Activated T-helper 1 cell treated with anti-CD3 and anti-CD28 coated beads, Interleukin-2, amount 50 U/mL, for 16 hours (primary cell): ENCODE results near the gene MED10.
A peak's percentile ranks its signal among the peaks of the same experiment; 100 is the strongest.

ENCODE experiments used
- DNase-seq, 2 donors: peaks; one replicate each; pipeline ENCODE4 v3.0.0-alpha.2; 2020; ENCODE audit warnings: low read depth in 1 of 2, low spot score in 1 of 2

MED10 gene, protein sequence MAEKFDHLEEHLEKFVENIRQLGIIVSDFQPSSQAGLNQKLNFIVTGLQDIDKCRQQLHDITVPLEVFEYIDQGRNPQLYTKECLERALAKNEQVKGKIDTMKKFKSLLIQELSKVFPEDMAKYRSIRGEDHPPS

GRCh38 chr5:6377905-6378765 lies at the start of gene MED10:
Gene MED10, minus strand, starts transcription at chr5:6378547. Its CDS starts 64 bp downstream, at chr5:6378483.
- peak; percentile 89 to 91 for DNase-seq

DNA sequence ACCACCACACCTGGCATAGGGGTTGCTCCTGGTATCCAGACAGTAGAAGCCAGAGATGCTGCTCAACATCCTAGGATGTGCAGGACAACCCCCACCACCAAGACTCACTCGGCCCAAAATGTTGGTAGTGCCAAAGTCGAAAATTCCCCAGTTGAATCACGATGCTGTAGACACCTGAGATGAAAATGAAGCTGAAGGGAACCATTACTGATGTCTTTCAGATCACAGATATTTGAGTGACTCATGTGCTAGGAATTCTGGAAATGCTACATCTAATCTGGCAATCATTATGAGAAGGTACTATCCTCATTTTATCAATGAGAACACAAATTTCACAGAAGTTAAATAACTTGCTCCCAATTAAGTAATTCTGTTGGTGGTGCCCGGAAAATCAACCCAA lies 49.3 kb upstream of the MED10 start:
- no peak for DNase-seq

GRCh38 chr5:6424700-6425099 lies 46.4 kb upstream of the MED10 start:
- no peak for DNase-seq

GRCh38 chr5:6424110-6424659 lies 45.8 kb upstream of the MED10 start:
- DNase-seq: no peak

DNA sequence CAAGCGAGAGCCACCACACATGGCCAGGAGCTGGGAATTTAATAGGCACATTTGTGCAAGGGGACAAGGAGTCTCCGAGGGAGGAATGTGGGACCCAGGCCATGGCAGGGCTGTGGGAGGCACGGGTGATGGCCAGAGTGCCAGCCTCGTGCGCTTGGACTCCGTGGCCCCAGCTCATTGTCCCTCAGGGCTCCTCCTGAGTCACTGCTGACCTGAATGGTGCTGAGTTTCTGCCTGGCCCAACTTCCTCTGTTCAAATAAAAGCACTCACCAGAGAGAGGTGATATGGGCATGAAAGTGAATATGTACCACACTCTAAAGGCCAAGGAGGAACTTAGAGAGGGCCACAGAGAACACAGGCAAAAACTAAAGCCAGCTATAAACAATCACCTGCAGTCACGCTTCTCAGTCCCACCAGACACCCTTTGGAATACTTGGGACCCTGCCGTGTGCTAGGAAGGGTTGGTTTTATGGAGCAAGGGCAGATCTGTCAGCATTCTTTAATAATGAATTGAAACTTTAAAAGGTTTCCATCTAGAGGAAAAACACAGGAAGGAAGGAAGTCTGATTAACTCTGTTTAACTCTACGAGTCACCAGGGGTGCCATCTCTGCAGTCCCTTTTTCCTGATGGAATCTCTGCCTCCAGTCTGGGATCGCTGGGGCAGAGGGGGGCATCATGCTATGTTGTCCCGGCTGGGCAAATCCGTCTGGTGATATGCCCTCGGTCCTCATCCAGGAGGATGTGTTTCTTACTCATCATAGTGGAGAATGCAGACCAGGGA lies 45.2 kb upstream of the MED10 start:
- no peak for DNase-seq

DNA sequence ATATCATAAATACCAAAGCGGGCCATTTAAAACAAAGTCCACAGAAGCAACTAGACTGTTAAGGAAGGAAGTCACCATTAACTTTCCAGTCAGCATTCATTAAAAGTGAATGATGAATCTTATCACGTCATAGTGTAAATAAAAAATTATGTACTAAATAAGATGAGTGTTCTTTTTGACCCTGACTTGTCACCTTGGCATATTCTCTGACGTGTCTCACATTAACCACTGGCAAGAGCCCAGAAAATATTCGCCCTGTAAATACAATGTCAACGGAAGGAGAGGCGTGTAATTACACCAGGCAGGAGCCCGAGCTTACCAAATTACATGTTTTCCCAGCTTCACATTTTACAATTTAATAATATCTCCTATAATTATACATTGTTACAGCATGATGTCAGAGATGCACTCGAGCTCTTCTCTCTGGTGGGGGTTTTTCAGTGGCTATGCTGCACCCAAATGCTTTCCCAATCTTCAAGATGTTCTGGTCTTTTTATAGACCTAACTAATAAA lies 41.0 kb upstream of the MED10 start:
- DNase-seq: no peak

DNA sequence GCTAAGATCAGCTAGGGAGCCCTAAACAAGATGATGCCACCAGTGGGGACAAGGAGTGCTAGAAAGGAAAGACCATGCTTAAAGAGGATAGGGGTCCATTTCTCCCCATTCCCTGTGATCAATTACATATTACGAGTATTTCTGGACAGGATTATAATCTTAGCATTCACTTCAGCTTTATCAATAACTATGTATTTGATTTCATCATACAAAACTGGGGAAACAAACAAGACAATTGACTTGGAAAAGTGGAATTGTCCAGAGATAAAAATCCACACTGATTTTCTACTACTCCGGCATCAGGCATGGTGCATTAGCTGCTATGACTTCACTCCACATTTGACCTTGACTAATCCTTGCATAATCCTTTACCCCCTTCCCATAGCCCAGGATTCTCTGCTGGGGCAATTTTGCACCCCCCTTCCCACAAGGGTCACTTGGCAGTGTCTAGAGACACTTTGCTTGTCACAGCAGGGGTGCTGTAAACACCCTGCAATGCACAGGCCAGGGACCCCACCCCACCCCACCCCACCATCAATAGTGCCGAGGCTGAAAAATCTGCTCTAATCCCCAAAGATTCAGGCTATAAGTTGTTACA lies 40.4 kb upstream of the MED10 start:
- no peak for DNase-seq

DNA sequence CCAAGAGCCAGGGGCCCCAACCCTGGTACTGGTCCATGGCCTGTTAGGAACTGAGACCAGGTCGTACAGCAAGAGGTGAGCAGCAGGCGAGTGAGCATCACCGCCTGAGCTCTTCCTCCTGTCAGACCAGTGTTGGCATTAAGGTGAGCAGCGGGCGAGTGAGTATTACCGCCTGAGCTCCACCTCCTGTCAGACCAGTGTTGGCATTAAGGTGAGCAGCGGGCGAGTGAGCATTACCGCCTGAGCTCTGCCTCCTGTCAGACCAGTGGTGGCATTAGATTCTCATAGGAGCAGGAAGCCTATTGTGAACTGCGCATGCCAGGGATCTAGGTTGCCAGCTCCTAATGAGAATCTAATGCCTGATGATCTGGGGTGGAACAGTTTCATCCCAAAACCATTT lies 39.3 kb upstream of the MED10 start:
- DNase-seq: no peak

- no peak for DNase-seq
These were observed 34.5 kb upstream of the MED10 start for GRCh38 chr5:6412811-6413210.

- DNase-seq: no peak
These were observed 32.8 kb upstream of the MED10 start for GRCh38 chr5:6411141-6411540.

DNA sequence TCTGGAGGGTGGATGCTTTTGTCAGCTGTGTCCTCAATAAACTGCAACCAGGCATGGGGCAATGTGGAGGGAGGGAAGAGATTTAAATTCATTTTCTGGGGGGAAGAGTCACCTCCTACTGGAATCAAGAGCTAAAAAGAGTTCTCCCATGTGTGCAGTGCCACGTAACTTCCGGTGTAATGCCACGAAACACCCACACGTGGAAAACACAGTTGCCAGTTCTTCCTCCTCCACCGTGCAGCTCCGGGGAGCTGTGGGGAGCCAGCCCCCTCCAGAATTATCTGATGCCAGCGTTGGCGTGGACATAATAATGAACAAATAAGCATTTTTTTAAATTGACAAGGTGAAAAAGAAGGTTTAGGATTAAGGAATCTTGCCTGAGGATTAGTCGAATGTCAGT lies 32.1 kb upstream of the MED10 start:
- no peak for DNase-seq

DNA sequence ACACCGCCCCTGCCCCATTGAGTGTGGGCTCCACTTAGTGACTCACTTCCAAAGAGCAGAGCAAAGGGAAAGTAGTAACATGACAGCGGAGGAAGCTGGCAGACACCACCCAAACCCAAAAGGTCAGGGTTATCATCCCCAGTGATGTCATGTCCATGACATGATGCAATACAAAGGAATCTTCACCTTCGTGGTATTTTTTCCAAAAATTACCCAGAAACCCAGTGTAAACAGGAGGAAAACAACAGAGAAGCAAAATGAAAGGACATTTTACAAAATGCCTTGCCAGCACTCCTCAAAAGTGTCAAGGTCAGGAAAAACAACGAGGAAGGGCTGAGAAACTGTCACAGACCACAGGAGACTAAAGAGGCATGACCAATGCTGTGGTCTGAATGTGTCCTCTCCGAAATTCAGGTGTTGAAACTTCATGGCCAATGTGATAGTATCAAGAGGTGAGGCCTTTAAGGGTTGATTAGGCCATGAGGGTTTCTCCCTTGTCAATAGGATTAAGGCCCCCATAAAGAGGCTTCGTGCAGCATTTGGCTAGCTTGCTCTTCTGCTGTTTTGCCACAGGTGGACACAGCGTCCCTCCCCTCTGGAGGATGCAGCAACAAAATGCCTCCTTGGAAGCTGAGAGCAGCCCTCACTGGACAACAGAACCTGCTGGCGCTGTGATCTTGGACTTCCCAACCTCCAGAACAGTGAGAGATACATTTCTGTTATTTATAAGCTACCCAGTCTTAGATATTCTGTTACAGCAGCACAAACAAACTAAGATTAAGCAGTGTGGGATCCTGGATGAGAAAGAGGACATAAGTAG lies 30.5 kb upstream of the MED10 start:
- no peak for DNase-seq

DNA sequence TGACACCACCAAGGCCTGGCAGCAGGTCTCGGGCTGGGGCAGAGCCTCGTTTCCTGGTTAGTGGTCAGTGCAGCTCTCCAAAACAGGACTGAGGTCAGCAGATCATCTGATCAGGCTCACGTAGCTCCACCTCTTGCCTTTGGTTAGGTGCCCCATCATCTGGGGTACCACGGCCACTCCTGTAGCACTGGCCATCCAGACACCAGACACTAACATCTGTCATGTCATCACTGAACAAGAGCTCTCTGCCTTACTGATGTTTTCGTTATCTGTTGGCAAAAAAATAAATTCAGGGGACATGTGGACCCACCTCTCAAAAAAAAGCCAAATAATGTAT lies 29.9 kb upstream of the MED10 start:
- DNase-seq: no peak

DNA sequence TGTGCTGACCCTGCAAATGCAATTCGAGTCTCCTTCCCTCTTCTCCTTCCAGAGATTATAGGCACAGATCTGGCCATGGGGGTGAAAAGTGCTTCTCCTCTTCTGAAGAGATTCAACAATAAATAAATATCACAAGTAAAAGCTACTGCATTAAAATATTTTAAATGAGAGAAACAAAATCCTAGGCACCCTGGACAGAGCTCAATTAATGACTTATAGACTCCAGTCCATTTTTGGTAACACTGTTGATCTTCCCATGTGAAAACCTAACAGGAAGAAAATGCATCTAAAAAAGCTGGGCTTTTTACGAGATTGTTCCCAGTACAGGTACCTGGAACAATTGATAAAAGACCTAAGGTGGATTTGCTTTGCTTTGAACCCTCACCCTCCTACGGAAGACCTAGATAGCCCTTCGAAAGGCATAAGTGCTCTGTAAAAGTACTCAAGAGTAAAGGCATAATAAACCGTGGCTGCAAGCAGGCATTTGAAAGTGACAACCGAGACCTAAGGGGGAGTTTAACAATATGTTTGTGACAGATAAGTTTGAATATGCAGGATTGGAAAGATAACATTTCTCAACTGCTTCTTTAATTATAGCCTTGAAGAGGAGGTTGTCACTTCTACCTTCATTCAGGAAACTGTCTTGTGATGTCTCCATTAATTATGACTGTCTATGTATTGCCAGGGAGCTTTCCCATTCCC lies 29.4 kb upstream of the MED10 start:
- DNase-seq: no peak

GRCh38 chr5:6405591-6405990 lies 27.2 kb upstream of the MED10 start:
- no peak for DNase-seq

DNA sequence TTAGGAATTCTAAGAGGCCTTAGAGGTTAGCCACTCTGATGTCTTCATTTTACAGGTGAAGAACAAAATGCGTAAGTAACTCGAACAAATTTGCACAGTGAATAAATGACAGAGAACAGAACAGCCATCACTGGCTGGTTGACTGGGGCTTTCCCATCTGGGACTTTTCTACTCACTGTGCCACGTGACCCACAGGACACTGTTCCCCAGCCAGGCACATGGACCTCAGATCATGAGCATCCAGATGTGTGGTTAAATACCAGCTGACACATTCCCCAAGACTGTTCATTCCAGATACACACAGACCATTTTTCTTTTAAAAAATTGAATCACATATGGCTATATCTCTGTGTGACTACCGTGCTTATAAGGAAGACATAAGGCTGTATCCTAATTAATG lies 25.8 kb upstream of the MED10 start:
- no peak for DNase-seq

DNA sequence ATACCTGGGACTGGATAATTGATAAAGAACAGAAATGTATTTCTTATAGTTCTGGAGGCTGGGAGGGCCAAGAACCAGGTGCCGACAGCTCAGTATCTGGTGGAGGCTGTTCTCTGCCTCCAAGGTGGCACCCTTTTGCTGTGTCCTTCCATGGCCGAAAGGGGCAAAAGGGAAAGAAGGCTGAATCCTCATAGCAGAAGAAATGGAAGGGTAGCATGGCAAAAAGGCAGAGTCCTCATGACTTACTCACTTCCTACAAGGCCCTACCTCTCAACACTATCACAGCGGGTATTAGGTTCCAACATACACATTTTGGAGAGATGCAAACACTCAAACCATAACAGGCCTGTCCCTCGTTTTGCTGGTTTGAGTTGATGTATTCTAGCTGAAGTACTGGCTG lies 25.1 kb upstream of the MED10 start:
- no peak for DNase-seq

GRCh38 chr5:6402939-6403338 lies 24.6 kb upstream of the MED10 start:
- DNase-seq: no peak

DNA sequence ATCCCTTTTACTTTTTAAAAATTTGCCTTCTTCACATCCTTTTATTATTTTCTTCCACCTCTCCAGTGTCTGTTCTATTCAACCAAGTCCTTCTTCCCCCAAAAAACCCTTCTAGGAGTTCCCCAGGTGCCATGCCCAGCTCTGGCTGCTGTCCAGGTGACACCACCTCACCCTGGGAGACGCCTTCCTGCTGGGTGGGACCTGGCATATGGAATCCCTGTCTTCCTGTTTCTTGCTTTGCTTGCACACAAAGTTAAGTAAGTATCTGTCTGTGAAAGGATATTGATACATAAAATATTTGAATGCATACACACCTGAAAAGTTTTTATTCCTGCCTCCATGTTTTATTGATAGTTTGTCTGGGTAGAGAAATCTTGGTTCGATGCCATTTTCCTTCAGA lies 23.1 kb upstream of the MED10 start:
- no peak for DNase-seq
